SK-N-SH (cell line): ENCODE results near the gene NOLC1. TPM values are rescaled to one million over a fixed set of nuclear protein-coding genes. Genes with fewer than 3 reads are reported as not detected.

Source experiments
- CTCF ChIA-PET: fragments of 300-600, 350-600 bp; formaldehyde crosslinking; extraction: SDS; loops from one replicate; lab custom pipeline; 2021; lab: Yijun Ruan, JAX
- POLR2A ChIA-PET: fragments of 350-600 bp; sonication (Branson Sonifier 250); formaldehyde crosslinking; extraction: SDS; loops from one replicate; lab custom pipeline; 2020; ENCODE audit warnings: antibody characterized with exemption, inconsistent platforms; lab: Yijun Ruan, JAX
- DNase-seq: peaks from one replicate; pipeline ENCODE4 v3.0.0; 2012
- H2AFZ ChIP-seq: fragments of 200-600 bp; sonication (generic); 2 replicates; pipeline ENCODE4 v1.8.1; 2016; ENCODE audit warnings: antibody characterized with exemption, mild to moderate bottlenecking, low read depth
- H3F3A ChIP-seq: fragments of 200-600 bp; sonication (generic); replicated peaks from 2 replicates; pipeline ENCODE3; 2016; ENCODE audit warnings: antibody characterized with exemption, mild to moderate bottlenecking; ENCODE audit not compliant: insufficient read depth
- H3K27ac ChIP-seq, 2 experiments: fragments of 200-500 bp in 1 of 2; fragments of 200-600 bp in 1 of 2; sonication (Bioruptor generic) in 1 of 2; sonication (generic), shearing (Covaris generic) in 1 of 2; 2 replicates each; pipeline versions ENCODE4 v1.5.1 to v1.6.1; 2014 to 2016; ENCODE audit warnings: low read depth in 2 of 2, inconsistent platforms in 1 of 2, low read length in 1 of 2, mild to moderate bottlenecking in 1 of 2, mixed read lengths in 1 of 2
- H3K27me3 ChIP-seq: fragments of 200-600 bp; sonication (generic), shearing (Covaris generic); 2 replicates; pipeline ENCODE4 v1.6.1; 2016; ENCODE audit warnings: mixed run types; ENCODE audit not compliant: insufficient read depth
- H3K36me3 ChIP-seq, 2 experiments: fragments of 200-500 bp in 1 of 2; fragments of 200-600 bp in 1 of 2; sonication (Bioruptor generic) in 1 of 2; sonication (generic) in 1 of 2; replicated peaks in 1 of 2; 2 replicates each; pipeline versions ENCODE3 to v1.5.1; 2014 to 2016; ENCODE audit warnings: low read length in 1 of 2, mild to moderate bottlenecking in 1 of 2; ENCODE audit not compliant: insufficient read depth in 2 of 2, control insufficient read depth in 1 of 2
- H3K4me1 ChIP-seq, 2 experiments: fragments of 200-500 bp in 1 of 2; fragments of 200-600 bp in 1 of 2; sonication (Bioruptor generic) in 1 of 2; sonication (generic), shearing (Covaris generic) in 1 of 2; 2 replicates each; pipeline versions ENCODE4 v1.5.1 to v1.6.1; 2014 to 2016; ENCODE audit warnings: low read depth in 1 of 2, low read length in 1 of 2, mixed run types in 1 of 2; ENCODE audit not compliant: insufficient read depth in 2 of 2, control insufficient read depth in 1 of 2
- H3K4me2 ChIP-seq: fragments of 200-600 bp; sonication (generic), shearing (Covaris generic); 2 replicates; pipeline ENCODE4 v1.6.1; 2017; ENCODE audit warnings: mixed run types
- H3K4me3 ChIP-seq, 2 experiments: fragments of 200-500 bp in 1 of 2; fragments of 200-600 bp in 1 of 2; sonication (Bioruptor generic) in 1 of 2; sonication (generic), shearing (Covaris generic) in 1 of 2; 2 replicates each; pipeline versions ENCODE4 v1.5.1 to v1.8.1; 2014 to 2016; ENCODE audit warnings: low read depth in 2 of 2, inconsistent platforms in 1 of 2, low read length in 1 of 2, mild to moderate bottlenecking in 1 of 2, mixed read lengths in 1 of 2, moderate library complexity in 1 of 2
- H3K79me2 ChIP-seq: fragments of 200-600 bp; sonication (generic); 2 replicates; pipeline ENCODE4 v1.8.1; 2017; ENCODE audit warnings: mild to moderate bottlenecking; ENCODE audit not compliant: insufficient read depth
- H3K9ac ChIP-seq: fragments of 200-600 bp; sonication (generic); 2 replicates; pipeline ENCODE4 v1.6.1; 2017; ENCODE audit warnings: mixed run types
- H3K9me2 ChIP-seq: fragments of 200-600 bp; sonication (generic); 2 replicates; pipeline ENCODE4 v1.6.1; 2017; ENCODE audit warnings: mixed run types
- H3K9me3 ChIP-seq: fragments of 200-600 bp; sonication (generic); 2 replicates; pipeline ENCODE4 v1.6.1; 2017; ENCODE audit warnings: mixed run types, mild to moderate bottlenecking, moderate library complexity
- H4K20me1 ChIP-seq: fragments of 200-600 bp; sonication (generic); 2 replicates; pipeline ENCODE4 v1.6.1; 2017; ENCODE audit warnings: mild to moderate bottlenecking, mixed run types; ENCODE audit not compliant: insufficient read depth
- ELF1 ChIP-seq: IDR thresholded peaks from 2 replicates; pipeline ENCODE4 v1.4.0; 2012
- FOXJ3 ChIP-seq: sonication (generic); formaldehyde crosslinking; IDR thresholded peaks from 2 replicates; pipeline ENCODE4 v1.5.1; 2020; ENCODE audit warnings: mild to moderate bottlenecking, missing genetic modification reagents
- MEF2A ChIP-seq: IDR thresholded peaks from 2 replicates; pipeline ENCODE4 v1.4.0; 2012; ENCODE audit warnings: low read depth, borderline replicate concordance
- MXI1 ChIP-seq: IDR thresholded peaks from 2 replicates; pipeline ENCODE4 v1.6.1; 2012; ENCODE audit warnings: mild to moderate bottlenecking, low read depth, low read length, improper control_type of control experiment
- NRF1 ChIP-seq: IDR thresholded peaks from 2 replicates; pipeline ENCODE4 v1.6.1; 2012; ENCODE audit warnings: low read depth, mild to moderate bottlenecking, low read length
- RAD21 ChIP-seq: IDR thresholded peaks from 2 replicates; pipeline ENCODE4 v1.6.1; 2012; ENCODE audit warnings: mild to moderate bottlenecking, low read length
- YY1 ChIP-seq: IDR thresholded peaks from 2 replicates; pipeline ENCODE4 v1.4.0; 2012; ENCODE audit warnings: low read depth, mild to moderate bottlenecking
- WGBS: methylation state at CpG from one replicate; pipeline ENCODE4 v1.1.6; 2017; ENCODE audit warnings: low lambda C conversion rate; 5-methylcytosine and 5-hydroxymethylcytosine counted together
- polyA plus RNA-seq, 3 experiments: library from polyadenylated mRNA; depleted of rRNA; stranded (reverse); fragments of >200 nt; gene quantifications; 2 replicates each; pipeline ENCODE4 v1.2.3, GENCODE V29; 2012
- TF ChIP-seq, protein P1 (sequence below): fragments of 150-350 bp; IDR thresholded peaks from 2 replicates; pipeline ENCODE4 v1.6.1; 2016; ENCODE audit warnings: mild to moderate bottlenecking, low read depth, low read length
- TF ChIP-seq, protein P2 (sequence below): IDR thresholded peaks from 2 replicates; pipeline ENCODE4 v1.4.0; 2012; ENCODE audit warnings: low read depth

The NOLC1 gene
- polyA plus RNA-seq, 1 of the 3 experiments (the other 2 are of a cell fraction), result 71.8 TPM

DNA sequence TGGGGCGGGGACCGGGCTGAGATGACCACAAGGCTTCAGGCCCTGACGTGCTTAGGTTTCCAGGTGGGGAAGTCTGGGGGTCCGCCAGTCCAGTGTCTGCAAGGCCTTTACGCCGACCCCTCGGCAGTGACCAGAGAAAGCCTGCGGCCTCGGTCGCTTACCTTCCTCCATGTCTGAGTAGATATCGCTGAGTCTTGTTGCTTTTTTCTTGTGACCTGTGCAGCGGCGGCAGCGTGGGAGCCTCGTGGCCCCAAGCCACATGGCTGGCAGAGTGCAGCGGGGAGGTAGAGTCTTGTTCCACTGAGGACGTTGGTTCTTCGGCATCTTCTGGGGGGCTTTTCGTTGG lies 329 bp downstream of the NOLC1 start:
- POLR2A ChIA-PET, result interaction anchor here (2.7 kb wide), 1 partner anchor 14 kb away, joined by 12 read pairs; no protein-coding TSS in a partner anchor
- peaks cover 49% of the 10 kb centered on the region for H3F3A ChIP-seq

DNA sequence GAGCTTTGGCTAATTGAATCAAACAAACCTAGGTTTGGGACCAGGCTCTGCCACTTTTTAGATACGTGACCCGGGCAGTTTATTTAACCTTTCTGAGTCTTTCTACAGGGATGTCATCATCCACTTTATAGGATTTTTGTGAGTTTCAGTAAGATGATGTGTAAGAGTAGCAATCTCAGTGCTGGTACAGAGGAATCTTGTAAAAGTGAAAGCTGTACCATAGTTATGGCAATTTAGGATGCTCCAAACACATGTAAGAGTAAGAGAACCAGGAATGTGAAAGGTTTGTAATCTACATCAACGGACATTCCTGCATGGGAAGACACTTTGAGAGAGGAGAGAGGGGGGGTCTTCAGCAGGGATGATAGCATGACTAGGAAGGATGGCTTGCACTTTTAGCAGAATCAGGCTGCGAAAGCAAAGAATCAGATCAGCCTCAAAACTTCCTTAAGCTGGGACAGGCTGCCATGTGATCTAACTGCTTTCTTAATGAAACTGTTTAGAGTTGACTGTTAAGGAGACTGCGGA lies 968 bp downstream of the NOLC1 start:
- WGBS, result 25% methylated on average over 5 of the region's 5 CpGs
- POLR2A ChIA-PET, result interaction anchor here (1.1 to 2.7 kb wide), 2 partner anchors 15 to 16 kb away, joined by 4 to 12 read pairs; no protein-coding TSS in a partner anchor

More for the DNA sequence above, 329 bp downstream of the NOLC1 start:
- Histone ChIP-seq H3K27ac (peak overlapping the region; percentile 74 to 91), H3K79me2 (peaks cover 53% of the 10 kb centered on the region), H2AFZ (peak overlapping the region; percentile 76; the same call in 1 of the 2 replicates), H4K20me1 (peaks cover 32% of the 10 kb centered on the region), H3K9me2 (no peaks in the 10 kb centered on the region), H3K4me1 (peaks cover 7 to 15% of the 10 kb centered on the region in 2 experiments; a peak in 2 of 4 replicates), H3K9ac (peak overlapping the region; percentile 91), H3K9me3 (no peaks in the 10 kb centered on the region), H3K4me2 (peak overlapping the region; percentile 93), H3K27me3 (no peaks in the 10 kb centered on the region), H3K4me3 (peak overlapping the region; percentile 81 to 91), H3K36me3 (peaks cover 36 to 54% of the 10 kb centered on the region in 2 experiments)
- CTCF ChIA-PET, result interaction anchor here (0.7 to 3.3 kb wide), 7 partner anchors 9 to 200 kb away, joined by 3 to 15 read pairs (median 4); no protein-coding TSS in a partner anchor
- no peak for TF ChIP-seq NRF1
- 0 out of 2 replicates have a peak, but pooled peaks have one; percentile 82 for TF ChIP-seq MXI1
- no peak for TF ChIP-seq FOXJ3 (CRISPR knock-in tag)
- no peak for TF ChIP-seq YY1
- TF ChIP-seq, protein P1, sequence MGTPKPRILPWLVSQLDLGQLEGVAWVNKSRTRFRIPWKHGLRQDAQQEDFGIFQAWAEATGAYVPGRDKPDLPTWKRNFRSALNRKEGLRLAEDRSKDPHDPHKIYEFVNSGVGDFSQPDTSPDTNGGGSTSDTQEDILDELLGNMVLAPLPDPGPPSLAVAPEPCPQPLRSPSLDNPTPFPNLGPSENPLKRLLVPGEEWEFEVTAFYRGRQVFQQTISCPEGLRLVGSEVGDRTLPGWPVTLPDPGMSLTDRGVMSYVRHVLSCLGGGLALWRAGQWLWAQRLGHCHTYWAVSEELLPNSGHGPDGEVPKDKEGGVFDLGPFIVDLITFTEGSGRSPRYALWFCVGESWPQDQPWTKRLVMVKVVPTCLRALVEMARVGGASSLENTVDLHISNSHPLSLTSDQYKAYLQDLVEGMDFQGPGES, result no peak
- TF ChIP-seq, protein P2, sequence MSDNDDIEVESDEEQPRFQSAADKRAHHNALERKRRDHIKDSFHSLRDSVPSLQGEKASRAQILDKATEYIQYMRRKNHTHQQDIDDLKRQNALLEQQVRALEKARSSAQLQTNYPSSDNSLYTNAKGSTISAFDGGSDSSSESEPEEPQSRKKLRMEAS, result peak; percentile 74
- no peak for TF ChIP-seq MEF2A
- DNase-seq, result no peak
- WGBS, result 0% methylated on average over 12 of the region's 19 CpGs

More for the DNA sequence above, 968 bp downstream of the NOLC1 start:
- Histone ChIP-seq H4K20me1 (peaks cover 32% of the 10 kb centered on the region), H3K27me3 (no peaks in the 10 kb centered on the region), H3K4me1 (peaks cover 7 to 15% of the 10 kb centered on the region in 2 experiments; a peak in 2 of 4 replicates), H3K27ac (peak overlapping the region in 1 of 2 experiments; percentile 91), H3F3A (peaks cover 45% of the 10 kb centered on the region), H3K9me3 (no peaks in the 10 kb centered on the region), H3K9ac (peak overlapping the region; percentile 91), H3K4me3 (peak overlapping the region; percentile 81 to 91), H2AFZ (no peak overlapping the region), H3K79me2 (peaks cover 57% of the 10 kb centered on the region), H3K4me2 (peak overlapping the region; percentile 93), H3K36me3 (peaks cover 36 to 60% of the 10 kb centered on the region in 2 experiments), H3K9me2 (no peaks in the 10 kb centered on the region)
- CTCF ChIA-PET, result interaction anchor here (1.2 to 3.3 kb wide), 3 partner anchors 16 to 269 kb away, joined by 4 to 15 read pairs (median 7); no protein-coding TSS in a partner anchor
- TF ChIP-seq MEF2A (no peak), ELF1 (no peak), RAD21 (no peak), MXI1 (no peak)
- no peak for DNase-seq
